Measurements from ENCODE around the gene DLGAP4.

Gene DLGAP4

DNA sequence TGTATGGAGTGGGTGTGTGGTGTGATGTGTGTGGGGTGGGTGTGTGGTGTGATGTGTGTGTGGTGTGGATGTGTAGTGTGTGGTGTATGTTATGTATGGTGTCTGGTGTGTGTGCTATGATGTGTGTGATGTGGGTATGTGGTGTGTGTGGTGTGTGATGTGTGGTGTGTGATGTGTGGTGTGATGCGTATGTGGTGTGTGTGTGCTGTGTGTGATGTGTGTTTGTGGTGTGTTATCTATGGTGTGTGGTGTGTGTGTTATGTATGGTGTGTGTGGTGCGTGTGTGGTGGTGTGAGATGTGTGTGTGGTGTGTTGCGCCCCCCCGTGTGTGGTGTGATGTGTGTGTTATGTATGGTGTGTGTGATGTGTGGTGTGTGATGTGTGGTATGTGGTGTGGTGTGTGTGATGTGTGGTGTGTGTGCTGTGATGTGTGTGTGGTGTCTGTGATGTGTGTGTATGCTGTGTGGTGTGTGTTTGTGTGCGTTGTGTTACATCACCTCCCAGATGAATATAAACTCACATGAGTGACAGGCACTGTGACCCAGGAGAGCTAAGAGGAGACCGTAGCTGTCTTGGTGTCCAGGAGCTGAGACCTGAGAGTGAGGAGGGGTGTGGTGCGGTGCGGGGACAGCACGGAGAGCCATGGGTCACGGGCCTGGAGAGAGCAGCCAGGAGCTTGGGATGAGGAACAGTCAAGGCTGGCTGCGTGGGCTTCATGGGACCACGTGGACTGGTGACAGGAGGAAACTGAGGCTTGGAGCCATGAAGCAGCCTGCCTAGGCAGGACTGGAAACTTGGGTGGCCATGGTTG lies 8.8 kb downstream of the DLGAP4 start:
- no peak for DNase-seq
- peaks cover 57% of the 10 kb centered on the region for H3K27me3 ChIP-seq (replicated peaks; ENCODE audit: insufficient read depth, low read length)
- no peak overlapping the region for H3K4me2 ChIP-seq (ENCODE audit: low read depth, low read length)
- H3K9ac ChIP-seq (ENCODE audit: low read length) = no peak overlapping the region
- TF ChIP-seq, protein P1, sequence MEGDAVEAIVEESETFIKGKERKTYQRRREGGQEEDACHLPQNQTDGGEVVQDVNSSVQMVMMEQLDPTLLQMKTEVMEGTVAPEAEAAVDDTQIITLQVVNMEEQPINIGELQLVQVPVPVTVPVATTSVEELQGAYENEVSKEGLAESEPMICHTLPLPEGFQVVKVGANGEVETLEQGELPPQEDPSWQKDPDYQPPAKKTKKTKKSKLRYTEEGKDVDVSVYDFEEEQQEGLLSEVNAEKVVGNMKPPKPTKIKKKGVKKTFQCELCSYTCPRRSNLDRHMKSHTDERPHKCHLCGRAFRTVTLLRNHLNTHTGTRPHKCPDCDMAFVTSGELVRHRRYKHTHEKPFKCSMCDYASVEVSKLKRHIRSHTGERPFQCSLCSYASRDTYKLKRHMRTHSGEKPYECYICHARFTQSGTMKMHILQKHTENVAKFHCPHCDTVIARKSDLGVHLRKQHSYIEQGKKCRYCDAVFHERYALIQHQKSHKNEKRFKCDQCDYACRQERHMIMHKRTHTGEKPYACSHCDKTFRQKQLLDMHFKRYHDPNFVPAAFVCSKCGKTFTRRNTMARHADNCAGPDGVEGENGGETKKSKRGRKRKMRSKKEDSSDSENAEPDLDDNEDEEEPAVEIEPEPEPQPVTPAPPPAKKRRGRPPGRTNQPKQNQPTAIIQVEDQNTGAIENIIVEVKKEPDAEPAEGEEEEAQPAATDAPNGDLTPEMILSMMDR (IDR thresholded peaks at IDR 0.05; ENCODE audit: low read length) = no peak
- no peak for TF ChIP-seq EZH2phosphoT487 (IDR thresholded peaks at IDR 0.05; ENCODE audit: low read length)
- TF ChIP-seq EZH2 (optimal IDR thresholded peaks at IDR 0.05; ENCODE audit: low read depth, low read length) = no peak
- H4K20me1 ChIP-seq (ENCODE audit: insufficient read depth, low read length) = no peaks in the 10 kb centered on the region
- no peaks in the 10 kb centered on the region for H3K36me3 ChIP-seq (replicated peaks; ENCODE audit: insufficient read depth, low read length)
- H3K9me2 ChIP-seq (replicated peaks; ENCODE audit: insufficient read depth, low read length) = no peaks in the 10 kb centered on the region
- H3K4me1 ChIP-seq (ENCODE audit: low read length) = no peaks in the 10 kb centered on the region
- H3K27ac ChIP-seq (ENCODE audit: low read length) = no peak overlapping the region
- no peaks in the 10 kb centered on the region for H3F3A ChIP-seq (ENCODE audit: insufficient read depth, low read length)
- H2AFZ ChIP-seq (ENCODE audit: low read length) = no peak overlapping the region
- no peaks in the 10 kb centered on the region for H3K9me3 ChIP-seq (replicated peaks; ENCODE audit: insufficient read depth, low read length)
- no peaks in the 10 kb centered on the region for H3K79me2 ChIP-seq (ENCODE audit: low read length)
- no peak overlapping the region for H3K4me3 ChIP-seq (ENCODE audit: low read length)

DNA sequence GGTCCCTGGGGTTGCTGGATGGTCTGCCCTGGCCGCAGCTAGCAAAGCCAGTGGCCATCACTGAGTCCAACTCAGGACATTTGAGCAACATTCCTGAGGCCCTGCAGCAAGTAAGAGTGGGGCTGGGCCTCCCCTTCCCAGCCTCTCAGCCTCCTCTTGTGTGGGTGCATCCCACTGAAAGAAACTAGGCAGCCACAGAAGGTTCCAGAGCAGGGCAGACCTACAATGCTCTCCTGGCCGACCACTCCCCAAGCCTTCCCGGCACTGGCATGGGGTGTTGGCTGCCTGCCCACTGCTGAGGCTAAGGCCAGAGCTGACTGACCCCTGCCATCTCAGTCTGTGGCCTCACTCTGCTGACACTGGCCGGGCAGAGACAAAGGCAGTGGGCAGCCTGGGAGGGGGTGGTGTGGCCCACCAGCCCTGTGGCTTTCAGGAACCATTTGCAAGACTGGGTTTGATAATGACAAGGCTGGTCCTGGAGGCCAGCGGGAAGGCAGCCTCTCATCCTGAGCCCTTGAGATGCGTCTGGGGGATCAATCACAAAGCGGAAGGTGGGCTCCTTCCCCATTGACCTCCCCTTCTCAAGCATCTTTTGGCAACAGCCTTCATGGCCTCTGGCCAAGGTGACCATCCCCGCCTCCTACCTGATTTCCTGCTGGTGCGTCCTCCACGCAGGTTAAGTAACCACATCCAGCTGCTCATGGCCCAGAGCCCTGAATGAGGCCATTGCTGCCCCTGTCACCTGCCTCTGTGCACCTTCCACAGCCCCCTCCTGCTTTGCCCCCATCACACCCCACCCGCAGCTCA lies 9.6 kb downstream of the DLGAP4 start:
- Histone ChIP-seq H3K36me3 (replicated peaks; ENCODE audit: insufficient read depth, low read length) (no peaks in the 10 kb centered on the region), H4K20me1 (ENCODE audit: insufficient read depth, low read length) (no peaks in the 10 kb centered on the region), H3K9me2 (replicated peaks; ENCODE audit: insufficient read depth, low read length) (no peaks in the 10 kb centered on the region), H3K27ac (ENCODE audit: low read length) (no peak overlapping the region), H3K27me3 (replicated peaks; ENCODE audit: insufficient read depth, low read length) (peaks cover 50% of the 10 kb centered on the region), H3K4me2 (ENCODE audit: low read depth, low read length) (no peak overlapping the region), H3F3A (ENCODE audit: insufficient read depth, low read length) (no peaks in the 10 kb centered on the region), H3K9me3 (replicated peaks; ENCODE audit: insufficient read depth, low read length) (no peaks in the 10 kb centered on the region), H3K4me1 (ENCODE audit: low read length) (no peaks in the 10 kb centered on the region), H2AFZ (ENCODE audit: low read length) (no peak overlapping the region), H3K4me3 (ENCODE audit: low read length) (no peak overlapping the region), H3K9ac (ENCODE audit: low read length) (no peak overlapping the region), H3K79me2 (ENCODE audit: low read length) (no peaks in the 10 kb centered on the region)
- TF ChIP-seq EZH2phosphoT487 (IDR thresholded peaks at IDR 0.05; ENCODE audit: low read length) (no peak), EZH2 (optimal IDR thresholded peaks at IDR 0.05; ENCODE audit: low read depth, low read length) (no peak)
- TF ChIP-seq, protein P1 (IDR thresholded peaks at IDR 0.05; ENCODE audit: low read length) = no peak
- DNase-seq = no peak

DNA sequence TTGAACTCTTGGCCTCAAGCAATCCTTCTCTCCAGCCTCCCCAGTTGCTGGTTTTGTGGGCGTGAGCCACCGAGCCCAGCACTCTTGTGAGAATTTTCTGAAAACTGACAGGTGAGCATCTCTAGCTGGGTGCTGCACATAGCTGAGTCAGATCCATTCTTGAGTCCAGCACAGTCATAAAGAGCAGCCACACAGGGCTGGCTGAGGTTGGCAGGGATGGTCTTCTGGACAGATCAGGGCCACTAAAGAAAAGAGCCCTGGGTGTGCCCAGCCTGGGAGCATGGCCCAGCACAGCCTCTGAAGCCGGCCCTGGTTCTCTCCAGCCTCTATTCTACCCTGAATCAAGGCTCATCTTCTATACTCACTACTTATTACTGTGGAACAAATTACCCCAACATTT lies 11.5 kb downstream of the DLGAP4 start:
- no peak for DNase-seq
- Histone ChIP-seq H3K9me2 (replicated peaks; ENCODE audit: insufficient read depth, low read length) (no peaks in the 10 kb centered on the region), H3K79me2 (ENCODE audit: low read length) (no peaks in the 10 kb centered on the region), H3K9ac (ENCODE audit: low read length) (no peak overlapping the region), H3K4me3 (ENCODE audit: low read length) (no peak overlapping the region), H3K27me3 (replicated peaks; ENCODE audit: insufficient read depth, low read length) (peaks cover 47% of the 10 kb centered on the region), H4K20me1 (ENCODE audit: insufficient read depth, low read length) (no peaks in the 10 kb centered on the region), H3K27ac (ENCODE audit: low read length) (no peak overlapping the region), H2AFZ (ENCODE audit: low read length) (no peak overlapping the region), H3F3A (ENCODE audit: insufficient read depth, low read length) (no peaks in the 10 kb centered on the region), H3K9me3 (replicated peaks; ENCODE audit: insufficient read depth, low read length) (no peaks in the 10 kb centered on the region), H3K4me2 (ENCODE audit: low read depth, low read length) (no peak overlapping the region), H3K4me1 (ENCODE audit: low read length) (no peaks in the 10 kb centered on the region), H3K36me3 (replicated peaks; ENCODE audit: insufficient read depth, low read length) (no peaks in the 10 kb centered on the region)
- TF ChIP-seq EZH2phosphoT487 (IDR thresholded peaks at IDR 0.05; ENCODE audit: low read length) (no peak), EZH2 (optimal IDR thresholded peaks at IDR 0.05; ENCODE audit: low read depth, low read length) (no peak)
- TF ChIP-seq, protein P1 (IDR thresholded peaks at IDR 0.05; ENCODE audit: low read length) = no peak
